SJCRH30 (cell line): Measurements from ENCODE around the gene UGT1A3. TPM values are rescaled to one million over a fixed set of nuclear protein-coding genes. Genes with fewer than 3 reads are reported as not detected.

Experiments used
- DNase-seq, 2 experiments: peaks; one replicate each; pipeline ENCODE4 v3.0.0-alpha.2; 2015 to 2020
- H3K27ac ChIP-seq: fragments of 250-450 bp; sonication (Bioruptor Pico); 2 replicates; pipeline ENCODE4 v1.5.1; 2020; ENCODE audit warnings: mild to moderate bottlenecking, moderate library complexity
- H3K27me3 ChIP-seq: fragments of 250-450 bp; sonication (Bioruptor Pico); 2 replicates; pipeline ENCODE4 v1.5.1; 2020; ENCODE audit warnings: mild to moderate bottlenecking, moderate library complexity
- H3K36me3 ChIP-seq: fragments of 250-450 bp; sonication (Bioruptor Pico); 2 replicates; pipeline ENCODE4 v1.5.1; 2020; ENCODE audit warnings: mild to moderate bottlenecking, moderate library complexity
- H3K4me1 ChIP-seq: fragments of 250-450 bp; sonication (Bioruptor Pico); 2 replicates; pipeline ENCODE4 v1.5.1; 2020; ENCODE audit warnings: mild to moderate bottlenecking, moderate library complexity
- H3K4me3 ChIP-seq: fragments of 250-450 bp; sonication (Bioruptor Pico); 2 replicates; pipeline ENCODE4 v1.5.1; 2020; ENCODE audit warnings: mild to moderate bottlenecking, moderate library complexity
- H3K9me3 ChIP-seq: fragments of 250-450 bp; sonication (Bioruptor Pico); replicated peaks from 2 replicates; pipeline ENCODE4 v1.5.1; 2020; ENCODE audit warnings: mild to moderate bottlenecking, moderate library complexity
- total RNA-seq: library from RNA; depleted of rRNA; stranded (reverse); fragments of >200 nt; shearing (Covaris generic); gene quantifications from 2 replicates; pipeline ENCODE4 v1.2.3, GENCODE V29; 2014

UGT1A3 gene
- total RNA-seq, 1 experiment from 2014 or later = not detected

- Histone ChIP-seq H3K4me1 (no peaks in the 10 kb centered on the region), H3K4me3 (no peak overlapping the region), H3K27me3 (no peaks in the 10 kb centered on the region; the same call in 1 of the 2 replicates), H3K36me3 (no peaks in the 10 kb centered on the region), H3K27ac (no peak overlapping the region), H3K9me3 (no peaks in the 10 kb centered on the region)
- DNase-seq = no peak
These were observed 32.4 kb downstream of the UGT1A3 start for GRCh38 chr2:233761040-233761769.

- no peak for DNase-seq
- Histone ChIP-seq H3K27ac (no peak overlapping the region), H3K9me3 (no peaks in the 10 kb centered on the region), H3K4me1 (no peaks in the 10 kb centered on the region), H3K36me3 (no peaks in the 10 kb centered on the region), H3K27me3 (no peaks in the 10 kb centered on the region; the same call in 1 of the 2 replicates), H3K4me3 (no peak overlapping the region)
These were observed 35.4 kb downstream of the UGT1A3 start for GRCh38 chr2:233764264-233764663.

- H3K4me1 ChIP-seq = no peaks in the 10 kb centered on the region
- H3K4me3 ChIP-seq = no peak overlapping the region
- no peaks in the 10 kb centered on the region for H3K36me3 ChIP-seq
- DNase-seq = no peak
- H3K9me3 ChIP-seq = no peaks in the 10 kb centered on the region
- H3K27ac ChIP-seq = no peak overlapping the region
- no peaks in the 10 kb centered on the region; the same call in 1 of the 2 replicates for H3K27me3 ChIP-seq
These were observed 35.9 kb downstream of the UGT1A3 start for GRCh38 chr2:233764761-233765160.

GRCh38 chr2:233766416-233766815 is 37.6 kb downstream of the UGT1A3 start:
- no peak overlapping the region for H3K4me3 ChIP-seq
- H3K4me1 ChIP-seq = no peaks in the 10 kb centered on the region
- no peak overlapping the region for H3K27ac ChIP-seq
- DNase-seq = no peak
- no peaks in the 10 kb centered on the region for H3K9me3 ChIP-seq
- H3K27me3 ChIP-seq = peaks cover 8% of the 10 kb centered on the region; the same call in 1 of the 2 replicates
- H3K36me3 ChIP-seq = no peaks in the 10 kb centered on the region

- no peak for DNase-seq
- no peaks in the 10 kb centered on the region for H3K9me3 ChIP-seq
- H3K27ac ChIP-seq = no peak overlapping the region
- H3K4me1 ChIP-seq = no peaks in the 10 kb centered on the region
- H3K4me3 ChIP-seq = no peak overlapping the region
- peaks cover 8% of the 10 kb centered on the region; the same call in 1 of the 2 replicates for H3K27me3 ChIP-seq
- H3K36me3 ChIP-seq = no peaks in the 10 kb centered on the region
These were observed 39.2 kb downstream of the UGT1A3 start for GRCh38 chr2:233768076-233768475.

- peaks cover 8% of the 10 kb centered on the region; the same call in 1 of the 2 replicates for H3K27me3 ChIP-seq
- no peak for DNase-seq
- H3K27ac ChIP-seq = no peak overlapping the region
- no peaks in the 10 kb centered on the region for H3K9me3 ChIP-seq
- no peaks in the 10 kb centered on the region for H3K4me1 ChIP-seq
- no peaks in the 10 kb centered on the region for H3K36me3 ChIP-seq
- H3K4me3 ChIP-seq = no peak overlapping the region
These were observed 40.4 kb downstream of the UGT1A3 start for GRCh38 chr2:233769260-233769659.

- no peaks in the 10 kb centered on the region for H3K9me3 ChIP-seq
- H3K27me3 ChIP-seq = peaks cover 8% of the 10 kb centered on the region; the same call in 1 of the 2 replicates
- DNase-seq = no peak
- H3K4me3 ChIP-seq = no peak overlapping the region
- H3K36me3 ChIP-seq = no peaks in the 10 kb centered on the region
- H3K27ac ChIP-seq = no peak overlapping the region
- H3K4me1 ChIP-seq = no peaks in the 10 kb centered on the region
These were observed 43.3 kb downstream of the UGT1A3 start for GRCh38 chr2:233772153-233772552.

- no peaks in the 10 kb centered on the region for H3K9me3 ChIP-seq
- no peak overlapping the region for H3K27ac ChIP-seq
- DNase-seq = no peak
- H3K27me3 ChIP-seq = peaks cover 8% of the 10 kb centered on the region; the same call in 1 of the 2 replicates
- no peak overlapping the region for H3K4me3 ChIP-seq
- no peaks in the 10 kb centered on the region for H3K36me3 ChIP-seq
- no peaks in the 10 kb centered on the region for H3K4me1 ChIP-seq
These were observed 43.7 kb downstream of the UGT1A3 start for GRCh38 chr2:233772583-233772982.

- H3K9me3 ChIP-seq = no peaks in the 10 kb centered on the region
- no peak for DNase-seq
- H3K4me1 ChIP-seq = no peaks in the 10 kb centered on the region
- H3K36me3 ChIP-seq = no peaks in the 10 kb centered on the region
- no peak overlapping the region for H3K4me3 ChIP-seq
- no peak overlapping the region for H3K27ac ChIP-seq
- peaks cover 8% of the 10 kb centered on the region; the same call in 1 of the 2 replicates for H3K27me3 ChIP-seq
These were observed 45.0 kb downstream of the UGT1A3 start for GRCh38 chr2:233773854-233774253.

GRCh38 chr2:233775414-233775813 is 46.6 kb downstream of the UGT1A3 start:
- no peak overlapping the region for H3K4me3 ChIP-seq
- H3K27ac ChIP-seq = no peak overlapping the region
- H3K4me1 ChIP-seq = no peaks in the 10 kb centered on the region
- no peak for DNase-seq
- H3K9me3 ChIP-seq = no peaks in the 10 kb centered on the region
- no peaks in the 10 kb centered on the region for H3K36me3 ChIP-seq
- 0 out of 2 replicates have a peak, but pooled peaks cover 4% of the 10 kb centered on the region for H3K27me3 ChIP-seq

GRCh38 chr2:233778030-233778429 is 49.2 kb downstream of the UGT1A3 start, which contains the start of gene MROH2A:
Gene MROH2A (plus strand): TSS chr2:233778330. CDS start chr2:233779359, 1,029 bp downstream.
- no peaks in the 10 kb centered on the region for H3K27me3 ChIP-seq
- no peak within 1 kb of the TSS for H3K4me3 ChIP-seq
- H3K36me3 ChIP-seq = no peaks in the 10 kb centered on the region
- no peak within 1 kb of the TSS for H3K27ac ChIP-seq
- DNase-seq = no peak
- H3K9me3 ChIP-seq = no peaks in the 10 kb centered on the region
- no peaks in the 10 kb centered on the region for H3K4me1 ChIP-seq

GRCh38 chr2:233779722-233780121 is 50.9 kb downstream of the UGT1A3 start:
- Histone ChIP-seq H3K36me3 (no peaks in the 10 kb centered on the region), H3K9me3 (no peaks in the 10 kb centered on the region), H3K4me3 (no peak overlapping the region), H3K27me3 (no peaks in the 10 kb centered on the region), H3K4me1 (no peaks in the 10 kb centered on the region), H3K27ac (no peak overlapping the region)
- DNase-seq = no peak

GRCh38 chr2:233780771-233781170 is 51.9 kb downstream of the UGT1A3 start:
- no peaks in the 10 kb centered on the region for H3K36me3 ChIP-seq
- H3K9me3 ChIP-seq = no peaks in the 10 kb centered on the region
- no peak for DNase-seq
- no peaks in the 10 kb centered on the region for H3K27me3 ChIP-seq
- no peak overlapping the region for H3K4me3 ChIP-seq
- H3K4me1 ChIP-seq = no peaks in the 10 kb centered on the region
- no peak overlapping the region for H3K27ac ChIP-seq

- Histone ChIP-seq H3K4me3 (no peak overlapping the region), H3K4me1 (no peaks in the 10 kb centered on the region), H3K27me3 (no peaks in the 10 kb centered on the region), H3K9me3 (no peaks in the 10 kb centered on the region), H3K36me3 (no peaks in the 10 kb centered on the region), H3K27ac (no peak overlapping the region)
- DNase-seq = no peak
These were observed 60.7 kb downstream of the UGT1A3 start for GRCh38 chr2:233789554-233789953.

- H3K4me3 ChIP-seq = no peak overlapping the region
- no peaks in the 10 kb centered on the region for H3K27me3 ChIP-seq
- DNase-seq = no peak
- H3K9me3 ChIP-seq = no peaks in the 10 kb centered on the region
- no peaks in the 10 kb centered on the region for H3K36me3 ChIP-seq
- no peak overlapping the region for H3K27ac ChIP-seq
- no peaks in the 10 kb centered on the region for H3K4me1 ChIP-seq
These were observed 62.5 kb downstream of the UGT1A3 start for GRCh38 chr2:233791151-233791882.
